ENCODE measurements around the gene OGDH. TPM values are rescaled to one million over a fixed set of nuclear protein-coding genes. Genes with fewer than 3 reads are reported as not detected.

OGDH gene
- total and polyA plus RNA-seq, 10 of the 15 experiments (the other 5 are each of a cell fraction or from before 2014, with no cell fraction given): 4.1 to 103 (median 48.4) TPM

DNA sequence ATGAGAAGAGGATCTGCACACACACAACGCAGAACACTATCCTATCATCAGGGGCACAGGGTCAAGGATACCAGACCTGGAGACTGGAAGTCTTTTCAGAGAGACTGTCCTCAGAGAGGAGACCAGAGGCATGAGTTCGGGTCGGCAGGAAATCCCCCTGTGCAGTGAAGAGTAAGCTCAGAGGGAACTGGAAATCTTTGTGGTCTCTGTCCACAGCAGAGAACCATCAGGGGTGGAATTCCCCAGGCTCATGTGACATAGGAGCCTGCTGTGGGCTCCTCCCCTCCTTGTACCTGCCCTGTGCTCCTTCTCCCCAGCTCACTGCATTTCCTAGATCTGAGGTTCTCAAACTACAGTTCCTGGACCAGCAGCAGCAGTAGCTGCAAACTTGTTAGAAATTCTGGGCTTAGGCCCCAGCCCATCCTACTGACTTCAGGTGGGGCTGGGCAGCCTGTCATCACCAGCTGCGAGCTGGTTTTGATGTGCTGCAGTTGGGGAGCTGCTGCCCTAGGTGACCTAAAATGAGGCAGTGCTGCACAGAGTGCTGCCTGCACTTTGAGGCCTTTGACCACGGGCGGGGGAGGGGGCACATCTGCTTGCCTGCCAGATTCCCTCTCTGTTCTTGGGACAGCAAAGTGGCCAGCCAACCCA, 144.6 kb downstream of the OGDH start (continued):
- TF ChIP-seq NR2F1 (conservative IDR thresholded peaks at IDR 0.05): peak; percentile 73; the same call in 1 of the 2 replicates

DNA sequence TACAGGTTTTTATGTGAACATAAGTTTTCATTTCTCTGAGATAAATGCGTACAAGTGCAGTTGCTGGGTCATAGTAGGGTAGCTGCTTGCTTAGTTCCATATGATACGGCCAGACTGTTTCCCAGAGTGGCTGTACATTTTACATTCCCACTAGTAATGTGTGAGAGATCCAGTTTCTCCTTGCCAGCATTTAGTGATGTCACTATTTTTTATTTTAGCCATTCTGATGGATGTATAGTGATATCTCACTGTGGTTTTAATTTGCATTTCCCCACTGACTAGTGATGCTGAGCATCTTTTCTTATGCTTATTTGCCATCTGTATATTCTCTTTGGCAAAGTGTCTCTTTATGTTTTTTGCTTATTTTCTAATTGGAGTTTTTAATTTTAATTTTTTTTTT, 146.4 kb downstream of the OGDH start:
- H3K36me3 ChIP-seq (ENCODE audit: control insufficient read depth in 2 of 2, insufficient read depth in 2 of 2, low read length in 1 of 2): peaks cover 8 to 14% of the 10 kb centered on the region in 2 experiments
- ChIA-PET SMC1A (ENCODE audit: uncharacterized antibody, unreplicated experiment) (interaction anchor here (1.1 to 5.4 kb wide), 5 partner anchors 14 to 116 kb away, joined by 3 to 79 read pairs (median 5); no protein-coding TSS in a partner anchor), POLR2A (interaction anchor here (1.1 to 1.4 kb wide), 3 partner anchors 114 to 147 kb away, joined by 3 to 6 read pairs (median 4); no protein-coding TSS in a partner anchor), CTCF (interaction anchor here (0.7 to 4.1 kb wide), 3 partner anchors 16 to 104 kb away, joined by 3 to 23 read pairs (median 4); partner anchors contain the start of gene H2AZ2), RAD21 (ENCODE audit: unreplicated experiment) (interaction anchor here (1.2 to 6.6 kb wide), 6 partner anchors 17 to 146 kb away, joined by 3 to 107 read pairs (median 38); partner anchors contain the start of genes H2AZ2 and OGDH)
- H3K9me3 ChIP-seq (replicated peaks; ENCODE audit: control insufficient read depth, insufficient read depth, low read length): no peaks in the 10 kb centered on the region
- DNase-seq (ENCODE audit: low read depth, low spot score): no peak
- in situ Hi-C loops (cut with MboI): no loop called here
- H3K4me3 ChIP-seq: peak overlapping the region; percentile 92; the same call in 1 of the 2 replicates
- H4K20me1 ChIP-seq (ENCODE audit: control insufficient read depth, insufficient read depth): peaks cover 6% of the 10 kb centered on the region; the same call in 1 of the 2 replicates
- H2AFZ ChIP-seq (ENCODE audit: control insufficient read depth, low read depth, low read length): no peak overlapping the region
- intact Hi-C loops (cut with micrococcal nuclease; ENCODE audit: unreplicated experiment): loop anchor here (5.0 kb wide), 2 partner anchors 94 to 166 kb away; partner anchors contain the start of gene H2AZ2
- TF ChIP-seq ZSCAN29 (IDR thresholded peaks at IDR 0.05) (no peak), ATF7 (IDR thresholded peaks at IDR 0.05; ENCODE audit: low read depth) (peak; percentile 79)
- peaks cover 79% of the 10 kb centered on the region for H3K79me2 ChIP-seq (ENCODE audit: control insufficient read depth, insufficient read depth, low read length)
- peaks cover 31% of the 10 kb centered on the region for H3K4me1 ChIP-seq (ENCODE audit: control insufficient read depth, insufficient read depth, low read length)
- ATAC-seq: no peak
- BruUV-seq (replicated peaks): no TSS peak
- peak overlapping the region; percentile 35 for H3K4me2 ChIP-seq (ENCODE audit: control insufficient read depth, insufficient read depth)
- 0 out of 2 replicates have a peak overlapping the region, but pooled peaks have one; percentile 92 for H3K27ac ChIP-seq (ENCODE audit: control insufficient read depth, insufficient read depth)
- no peak for FAIRE-seq
- H3K27me3 ChIP-seq (replicated peaks in 1 of 2; ENCODE audit: control insufficient read depth in 2 of 2, insufficient read depth in 2 of 2, low read length in 1 of 2): no peaks in the 10 kb centered on the region
- WGBS (ENCODE audit: insufficient coverage, insufficient replicate concordance, low lambda C conversion rate, missing lambda C conversion rate): 67% methylated on average over 2 of the region's 2 CpGs
- no peak overlapping the region for H3K9ac ChIP-seq (ENCODE audit: control insufficient read depth, insufficient read depth, low read length)
